Upper lobe of left lung (tissue), 4 donors: Measurements from ENCODE around the gene ZBTB46.

Experiments
- EP300 ChIP-seq, 4 donors: sonication (generic); formaldehyde crosslinking; IDR thresholded peaks; one replicate each; pipeline ENCODE4 v1.5.1; 2017; ENCODE audit warnings: antibody characterized with exemption in 4 of 4, control low read depth in 2 of 4
- POLR2A ChIP-seq, 4 donors: fragments of 450-650 bp; IDR thresholded peaks; one replicate each; pipeline ENCODE4 v1.5.1; 2016 to 2017; ENCODE audit warnings: antibody characterized with exemption in 4 of 4, mild to moderate bottlenecking in 2 of 4
- POLR2AphosphoS5 ChIP-seq, 2 donors: sonication (generic); formaldehyde crosslinking; IDR thresholded peaks; one replicate each; pipeline ENCODE4 v1.5.1; 2017; ENCODE audit warnings: antibody characterized with exemption in 2 of 2
- TF ChIP-seq, protein P1 (sequence below), 6 experiments: fragments of 450-650 bp in 4 of 6; fragments of 200-600 bp in 2 of 6; sonication (generic) in 2 of 6; IDR thresholded peaks; one replicate each; pipeline ENCODE4 v1.5.1; 2016 to 2019; ENCODE audit warnings: antibody characterized with exemption in 6 of 6

DNA sequence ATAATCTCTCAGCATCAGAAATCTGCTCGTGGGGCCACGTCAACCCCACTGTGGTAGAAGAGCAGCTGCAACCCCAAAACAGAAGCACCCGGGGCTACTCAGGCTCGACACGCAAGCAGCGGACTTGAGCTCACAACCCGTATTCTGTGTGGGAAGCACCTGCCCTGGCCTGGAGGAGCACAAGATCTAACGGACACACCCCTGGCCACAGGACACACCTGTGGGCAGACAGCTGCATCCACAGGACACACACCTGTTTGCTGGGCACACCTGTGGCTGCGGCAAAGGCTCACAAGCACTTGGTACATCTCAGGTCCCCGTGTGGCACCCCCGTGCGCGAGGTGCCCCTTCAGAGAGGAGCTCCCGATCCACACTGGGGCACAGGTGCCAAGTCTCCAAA lies 36.5 kb downstream of the ZBTB46 start:
- TF ChIP-seq, protein P1, sequence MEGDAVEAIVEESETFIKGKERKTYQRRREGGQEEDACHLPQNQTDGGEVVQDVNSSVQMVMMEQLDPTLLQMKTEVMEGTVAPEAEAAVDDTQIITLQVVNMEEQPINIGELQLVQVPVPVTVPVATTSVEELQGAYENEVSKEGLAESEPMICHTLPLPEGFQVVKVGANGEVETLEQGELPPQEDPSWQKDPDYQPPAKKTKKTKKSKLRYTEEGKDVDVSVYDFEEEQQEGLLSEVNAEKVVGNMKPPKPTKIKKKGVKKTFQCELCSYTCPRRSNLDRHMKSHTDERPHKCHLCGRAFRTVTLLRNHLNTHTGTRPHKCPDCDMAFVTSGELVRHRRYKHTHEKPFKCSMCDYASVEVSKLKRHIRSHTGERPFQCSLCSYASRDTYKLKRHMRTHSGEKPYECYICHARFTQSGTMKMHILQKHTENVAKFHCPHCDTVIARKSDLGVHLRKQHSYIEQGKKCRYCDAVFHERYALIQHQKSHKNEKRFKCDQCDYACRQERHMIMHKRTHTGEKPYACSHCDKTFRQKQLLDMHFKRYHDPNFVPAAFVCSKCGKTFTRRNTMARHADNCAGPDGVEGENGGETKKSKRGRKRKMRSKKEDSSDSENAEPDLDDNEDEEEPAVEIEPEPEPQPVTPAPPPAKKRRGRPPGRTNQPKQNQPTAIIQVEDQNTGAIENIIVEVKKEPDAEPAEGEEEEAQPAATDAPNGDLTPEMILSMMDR (IDR thresholded peaks at IDR 0.05), result no peak
- TF ChIP-seq POLR2AphosphoS5 (IDR thresholded peaks at IDR 0.05) (no peak), POLR2A (IDR thresholded peaks at IDR 0.05) (no peak), EP300 (IDR thresholded peaks at IDR 0.05) (no peak)
